Measurements from ENCODE around the gene HOXA10. TPM values are rescaled to one million over a fixed set of nuclear protein-coding genes. Genes with fewer than 3 reads are reported as not detected.

The HOXA10 gene
- total RNA-seq, 1 experiment from 2014 or later, result 9.5 TPM

GRCh38 chr7:27140126-27140857 lies 33.8 kb downstream of the HOXA10 start:
- ChIA-PET POLR2A (interaction anchor here (0.6 kb wide), 1 partner anchor 46 kb away, joined by 3 read pairs; no protein-coding TSS in a partner anchor), CTCF (no interaction called here)
- Histone ChIP-seq H3K36me3 (ENCODE audit: control insufficient read depth, insufficient read depth, low read length) (no peaks in the 10 kb centered on the region; the same call in 1 of the 2 replicates), H3K4me3 (ENCODE audit: low read depth, low read length) (peak overlapping the region; percentile 37), H3K27me3 (replicated peaks; ENCODE audit: control insufficient read depth, insufficient read depth, low read length) (no peaks in the 10 kb centered on the region), H3K9me3 (no peaks in the 10 kb centered on the region), H3K4me1 (peaks cover 10% of the 10 kb centered on the region)
- TF ChIP-seq, protein P1, sequence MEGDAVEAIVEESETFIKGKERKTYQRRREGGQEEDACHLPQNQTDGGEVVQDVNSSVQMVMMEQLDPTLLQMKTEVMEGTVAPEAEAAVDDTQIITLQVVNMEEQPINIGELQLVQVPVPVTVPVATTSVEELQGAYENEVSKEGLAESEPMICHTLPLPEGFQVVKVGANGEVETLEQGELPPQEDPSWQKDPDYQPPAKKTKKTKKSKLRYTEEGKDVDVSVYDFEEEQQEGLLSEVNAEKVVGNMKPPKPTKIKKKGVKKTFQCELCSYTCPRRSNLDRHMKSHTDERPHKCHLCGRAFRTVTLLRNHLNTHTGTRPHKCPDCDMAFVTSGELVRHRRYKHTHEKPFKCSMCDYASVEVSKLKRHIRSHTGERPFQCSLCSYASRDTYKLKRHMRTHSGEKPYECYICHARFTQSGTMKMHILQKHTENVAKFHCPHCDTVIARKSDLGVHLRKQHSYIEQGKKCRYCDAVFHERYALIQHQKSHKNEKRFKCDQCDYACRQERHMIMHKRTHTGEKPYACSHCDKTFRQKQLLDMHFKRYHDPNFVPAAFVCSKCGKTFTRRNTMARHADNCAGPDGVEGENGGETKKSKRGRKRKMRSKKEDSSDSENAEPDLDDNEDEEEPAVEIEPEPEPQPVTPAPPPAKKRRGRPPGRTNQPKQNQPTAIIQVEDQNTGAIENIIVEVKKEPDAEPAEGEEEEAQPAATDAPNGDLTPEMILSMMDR (IDR thresholded peaks at IDR 0.05; ENCODE audit: insufficient read depth in 1 of 2, low read depth in 1 of 2, low read length in 1 of 2, severe bottlenecking in 1 of 2, unreplicated experiment in 1 of 2), result no peak
- H3K4me3 Mint-ChIP-seq (ENCODE audit: unreplicated experiment), result peak overlapping the region; percentile 70
- intact Hi-C loops (cut with micrococcal nuclease; ENCODE audit: unreplicated experiment), result no loop called here
- no peaks in the 10 kb centered on the region for H3K4me1 Mint-ChIP-seq (ENCODE audit: low read depth, unreplicated experiment)
- no peaks in the 10 kb centered on the region for H3K27me3 Mint-ChIP-seq (ENCODE audit: insufficient read depth, unreplicated experiment)
- no peak for DNase-seq
- H3K9me3 Mint-ChIP-seq (ENCODE audit: unreplicated experiment), result no peaks in the 10 kb centered on the region
- peaks cover 9% of the 10 kb centered on the region for H3K36me3 Mint-ChIP-seq (ENCODE audit: insufficient read depth, unreplicated experiment)
- BruUV-seq (replicated peaks), result no TSS peak
- H3K27ac Mint-ChIP-seq (ENCODE audit: unreplicated experiment), result no peak overlapping the region

- peaks cover 3% of the 10 kb centered on the region for H3K4me1 Mint-ChIP-seq (ENCODE audit: low read depth, unreplicated experiment)
- peak overlapping the region; percentile 37 for H3K4me3 ChIP-seq (ENCODE audit: low read depth, low read length)
- peaks cover 5% of the 10 kb centered on the region for H3K36me3 Mint-ChIP-seq (ENCODE audit: insufficient read depth, unreplicated experiment)
- peaks cover 10% of the 10 kb centered on the region for H3K4me1 ChIP-seq
- no peaks in the 10 kb centered on the region for H3K9me3 Mint-ChIP-seq (ENCODE audit: unreplicated experiment)
- no peak overlapping the region for H3K27ac Mint-ChIP-seq (ENCODE audit: unreplicated experiment)
- peak overlapping the region; percentile 70 for H3K4me3 Mint-ChIP-seq (ENCODE audit: unreplicated experiment)
- TF ChIP-seq, protein P1 (IDR thresholded peaks at IDR 0.05; ENCODE audit: insufficient read depth in 1 of 2, low read depth in 1 of 2, low read length in 1 of 2, severe bottlenecking in 1 of 2, unreplicated experiment in 1 of 2), result no peak
- H3K27me3 ChIP-seq (replicated peaks; ENCODE audit: control insufficient read depth, insufficient read depth, low read length), result no peaks in the 10 kb centered on the region
- intact Hi-C loops (cut with micrococcal nuclease; ENCODE audit: unreplicated experiment), result no loop called here
- ChIA-PET CTCF (no interaction called here), POLR2A (interaction anchor here (0.6 kb wide), 1 partner anchor 45 kb away, joined by 3 read pairs; no protein-coding TSS in a partner anchor)
- no TSS peak for BruUV-seq (replicated peaks)
- H3K9me3 ChIP-seq, result no peaks in the 10 kb centered on the region
- no peaks in the 10 kb centered on the region for H3K36me3 ChIP-seq (ENCODE audit: control insufficient read depth, insufficient read depth, low read length)
- no peaks in the 10 kb centered on the region for H3K27me3 Mint-ChIP-seq (ENCODE audit: insufficient read depth, unreplicated experiment)
- DNase-seq, result peak in 1 of 2 experiments; percentile 63
Measured at GRCh38 chr7:27139334-27140125, 34.6 kb downstream of the HOXA10 start.

DNA sequence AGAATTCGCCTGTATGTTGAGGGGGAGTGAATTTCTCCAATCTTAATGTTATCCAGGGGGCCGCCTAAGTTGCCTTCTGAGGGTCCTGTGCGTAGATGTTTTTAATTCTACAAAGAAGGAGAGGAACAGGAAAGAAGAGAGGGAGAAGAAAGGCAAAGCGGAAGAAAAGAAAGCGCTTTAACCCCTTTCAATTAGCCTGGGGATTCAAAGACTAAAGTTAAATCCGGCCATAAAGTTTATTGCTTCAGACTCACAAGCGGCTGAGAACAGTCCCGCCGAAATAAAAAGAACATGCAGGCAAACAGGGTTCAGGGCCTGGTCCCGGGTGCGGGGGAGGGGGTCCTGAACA lies 35.2 kb downstream of the HOXA10 start:
- H3K4me3 ChIP-seq (ENCODE audit: low read depth, low read length), result peak overlapping the region; percentile 37
- peak overlapping the region; percentile 70 for H3K4me3 Mint-ChIP-seq (ENCODE audit: unreplicated experiment)
- no TSS peak for BruUV-seq (replicated peaks)
- peaks cover 5% of the 10 kb centered on the region for H3K36me3 Mint-ChIP-seq (ENCODE audit: insufficient read depth, unreplicated experiment)
- intact Hi-C loops (cut with micrococcal nuclease; ENCODE audit: unreplicated experiment), result no loop called here
- DNase-seq, result no peak
- H3K27me3 ChIP-seq (replicated peaks; ENCODE audit: control insufficient read depth, insufficient read depth, low read length), result no peaks in the 10 kb centered on the region
- H3K4me1 Mint-ChIP-seq (ENCODE audit: low read depth, unreplicated experiment), result peaks cover 9% of the 10 kb centered on the region
- POLR2A ChIA-PET, result no interaction called here
- no peak overlapping the region for H3K27ac Mint-ChIP-seq (ENCODE audit: unreplicated experiment)
- H3K36me3 ChIP-seq (ENCODE audit: control insufficient read depth, insufficient read depth, low read length), result no peaks in the 10 kb centered on the region
- no peaks in the 10 kb centered on the region for H3K27me3 Mint-ChIP-seq (ENCODE audit: insufficient read depth, unreplicated experiment)
- CTCF ChIA-PET, result no interaction called here
- peaks cover 14% of the 10 kb centered on the region for H3K4me1 ChIP-seq
- no peaks in the 10 kb centered on the region for H3K9me3 Mint-ChIP-seq (ENCODE audit: unreplicated experiment)
- TF ChIP-seq, protein P1 (IDR thresholded peaks at IDR 0.05; ENCODE audit: insufficient read depth in 1 of 2, low read depth in 1 of 2, low read length in 1 of 2, severe bottlenecking in 1 of 2, unreplicated experiment in 1 of 2), result no peak
- H3K9me3 ChIP-seq, result no peaks in the 10 kb centered on the region

Measured in Caco-2 (cell line).